Measurements from ENCODE around the gene BTNL3. TPM values are rescaled to one million over a fixed set of nuclear protein-coding genes. Genes with fewer than 3 reads are reported as not detected.
"Not testable (repeated sequence)": the region's sequence is repeated elsewhere in the genome, so short reads cannot be mapped to it uniquely, and the experiment has no call there.

Gene BTNL3
- total RNA-seq, 1 experiment from 2014 or later, result not detected

DNA sequence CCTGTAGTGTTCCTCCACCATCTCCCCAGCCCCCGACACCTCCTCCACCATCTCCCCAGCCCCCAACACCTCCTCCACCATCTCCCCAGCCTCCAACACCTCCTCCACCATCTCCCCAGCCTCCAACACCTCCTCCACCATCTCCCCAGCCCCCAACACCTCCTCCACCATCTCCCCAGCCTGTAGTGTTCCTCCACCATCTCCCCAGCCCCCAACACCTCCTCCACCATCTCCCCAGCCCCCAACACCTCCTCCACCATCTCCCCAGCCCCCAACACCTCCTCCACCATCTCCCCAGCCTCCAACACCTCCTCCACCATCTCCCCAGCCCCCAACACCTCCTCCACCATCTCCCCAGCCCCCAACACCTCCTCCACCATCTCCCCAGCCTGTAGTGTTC, 57.2 kb downstream of the BTNL3 start:
- not testable (repeated sequence) for DNase-seq (ENCODE audit: low spot score)

DNA sequence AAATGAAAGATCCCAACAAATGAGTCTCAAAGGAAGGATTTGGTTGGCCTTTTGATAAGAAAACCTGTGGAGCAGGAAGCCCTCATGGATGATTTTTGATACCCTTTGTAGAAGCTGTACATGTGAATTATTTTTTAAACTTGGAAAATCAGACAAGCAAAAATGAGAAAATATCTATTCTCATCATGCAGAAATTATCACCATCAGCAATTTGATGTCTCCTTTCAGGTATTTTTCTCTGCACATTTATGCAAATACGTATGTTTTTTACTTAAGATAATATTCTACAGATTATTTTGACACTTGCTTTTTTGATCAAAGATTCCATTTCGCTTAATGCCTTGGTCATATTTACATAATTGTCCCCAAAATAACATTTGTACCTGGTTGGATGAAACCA, 58.6 kb downstream of the BTNL3 start:
- no peak for DNase-seq (ENCODE audit: low spot score)

DNA sequence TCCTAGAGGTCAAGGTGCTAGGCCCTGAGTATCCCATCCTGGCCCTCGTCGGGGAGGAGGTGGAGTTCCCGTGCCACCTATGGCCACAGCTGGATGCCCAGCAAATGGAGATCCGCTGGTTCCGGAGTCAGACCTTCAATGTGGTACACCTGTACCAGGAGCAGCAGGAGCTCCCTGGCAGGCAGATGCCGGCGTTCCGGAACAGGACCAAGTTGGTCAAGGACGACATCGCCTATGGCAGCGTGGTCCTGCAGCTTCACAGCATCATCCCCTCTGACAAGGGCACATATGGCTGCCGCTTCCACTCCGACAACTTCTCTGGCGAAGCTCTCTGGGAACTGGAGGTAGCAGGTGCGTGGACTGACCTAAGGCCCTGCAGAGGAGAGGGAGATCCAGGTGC, 59.3 kb downstream of the BTNL3 start:
- DNase-seq (ENCODE audit: low spot score), result no peak

DNA sequence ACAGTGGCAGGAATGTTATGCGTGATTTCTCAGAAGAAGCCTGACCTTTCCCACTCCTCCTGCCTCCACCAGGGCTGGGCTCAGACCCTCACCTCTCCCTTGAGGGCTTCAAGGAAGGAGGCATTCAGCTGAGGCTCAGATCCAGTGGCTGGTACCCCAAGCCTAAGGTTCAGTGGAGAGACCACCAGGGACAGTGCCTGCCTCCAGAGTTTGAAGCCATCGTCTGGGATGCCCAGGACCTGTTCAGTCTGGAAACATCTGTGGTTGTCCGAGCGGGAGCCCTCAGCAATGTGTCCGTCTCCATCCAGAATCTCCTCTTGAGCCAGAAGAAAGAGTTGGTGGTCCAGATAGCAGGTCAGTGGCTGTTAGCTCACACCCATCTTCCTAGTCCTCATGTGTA, 61.4 kb downstream of the BTNL3 start:
- no peak for DNase-seq (ENCODE audit: low spot score)

DNA sequence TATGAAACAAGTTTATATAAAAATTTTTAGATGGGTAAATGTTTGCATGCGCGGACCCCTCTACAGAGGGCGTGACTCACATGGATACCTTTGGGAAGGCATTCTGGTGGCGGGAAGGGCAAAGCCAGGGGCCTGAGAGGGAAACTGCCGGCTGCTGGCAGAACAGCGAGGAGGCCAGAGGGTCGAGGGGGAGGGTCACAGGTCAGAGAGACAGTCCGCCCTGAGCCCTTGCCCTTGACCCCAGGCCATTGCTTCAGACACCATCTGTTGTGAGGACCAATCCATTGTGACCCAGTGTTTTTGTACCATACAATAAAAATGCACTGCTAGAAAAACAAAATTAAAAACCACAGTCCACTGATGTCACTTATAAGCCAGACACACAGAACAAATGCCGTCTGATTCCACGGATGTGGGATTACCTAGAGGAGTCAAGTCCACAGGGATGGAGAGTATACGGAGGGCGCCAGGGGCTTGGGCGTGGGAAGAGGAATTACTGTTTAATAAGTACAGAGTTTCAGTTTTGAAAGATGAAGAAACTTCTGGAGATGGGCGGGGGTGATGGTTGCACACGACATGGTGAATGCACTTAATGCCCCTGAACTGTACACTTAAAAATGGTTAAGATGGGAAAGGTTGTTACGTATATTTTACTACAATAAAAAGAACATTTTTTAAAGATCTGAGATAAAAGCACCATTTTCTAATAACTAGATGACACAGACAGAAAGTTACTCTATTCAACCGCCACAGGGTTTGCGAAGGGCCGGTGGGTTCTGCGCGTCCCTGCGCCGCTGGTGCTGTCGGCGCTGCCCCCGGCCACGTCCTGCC, 63.4 kb downstream of the BTNL3 start:
- no peak for DNase-seq (ENCODE audit: low spot score)

DNA sequence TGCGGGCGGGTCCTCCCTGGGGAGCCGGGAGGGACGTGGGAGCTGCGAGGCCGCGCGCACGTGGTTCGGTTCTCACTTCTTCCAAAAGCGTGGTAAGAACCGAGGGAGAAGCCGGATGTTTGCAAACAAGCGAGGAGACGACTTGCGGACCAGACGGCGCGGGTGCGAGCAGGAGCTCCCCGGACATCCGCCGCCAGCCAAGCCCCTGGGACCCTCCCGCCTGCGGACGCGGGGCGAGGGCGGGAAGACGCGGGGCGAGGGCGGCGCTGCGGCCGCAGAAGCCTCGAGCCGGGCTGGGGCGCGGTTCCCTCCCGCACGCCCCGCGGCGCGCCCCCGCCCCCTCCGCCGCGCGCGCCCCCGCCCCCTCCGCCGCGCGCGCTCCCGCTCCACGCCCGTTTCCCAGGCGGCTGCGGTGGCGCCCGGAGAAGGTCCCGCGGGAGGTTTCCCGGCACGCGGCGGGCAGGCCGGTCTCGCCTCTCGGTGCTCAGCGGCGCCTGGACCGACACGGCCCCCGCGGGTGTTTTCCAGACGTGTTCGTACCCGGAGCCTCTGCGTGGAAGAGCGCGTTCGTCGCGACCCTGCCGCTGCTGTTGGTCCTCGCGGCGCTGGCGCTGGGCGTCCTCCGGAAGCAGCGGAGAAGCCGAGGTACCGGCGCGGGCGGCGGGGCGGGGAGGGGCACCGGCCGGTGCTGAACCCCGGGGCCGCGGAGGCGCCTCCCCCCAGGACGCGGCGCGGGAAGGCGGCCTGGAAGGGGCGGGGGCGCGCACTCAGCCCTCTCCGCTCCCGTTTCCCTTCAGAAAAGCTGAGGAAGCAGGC, 64.2 kb downstream of the BTNL3 start:
- no peak for DNase-seq (ENCODE audit: low spot score)

DNA sequence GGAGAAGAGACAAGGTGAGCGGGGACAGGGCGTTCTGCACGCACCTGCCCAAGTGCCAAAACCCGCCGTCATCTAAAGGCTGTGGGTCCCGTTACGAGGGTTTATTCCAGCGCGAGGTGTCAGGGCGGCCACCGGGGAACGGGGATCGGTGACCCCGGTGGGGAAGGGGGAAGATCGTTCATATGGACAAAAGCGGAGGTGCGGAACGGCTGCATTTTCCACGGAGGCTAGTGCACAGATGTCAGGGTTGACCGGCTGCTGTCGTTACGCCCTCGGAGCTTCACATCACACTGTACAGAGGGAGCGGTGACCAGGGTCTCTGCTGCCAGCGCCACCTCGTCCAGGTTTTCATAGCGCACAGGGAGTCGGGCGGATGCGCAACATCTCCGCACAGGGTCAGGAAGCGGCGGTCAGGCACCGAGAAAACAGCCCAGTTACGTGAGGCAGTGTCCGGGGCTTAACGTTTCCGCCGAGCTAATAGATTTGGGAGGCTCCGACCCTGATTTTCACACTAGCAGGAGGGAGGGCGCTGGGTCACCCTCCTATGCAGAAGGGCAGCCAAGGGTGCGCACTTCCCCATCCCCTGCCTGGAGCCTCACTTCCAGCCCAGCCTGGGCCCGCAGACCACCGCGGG, 65.0 kb downstream of the BTNL3 start:
- no peak for DNase-seq (ENCODE audit: low spot score)

DNA sequence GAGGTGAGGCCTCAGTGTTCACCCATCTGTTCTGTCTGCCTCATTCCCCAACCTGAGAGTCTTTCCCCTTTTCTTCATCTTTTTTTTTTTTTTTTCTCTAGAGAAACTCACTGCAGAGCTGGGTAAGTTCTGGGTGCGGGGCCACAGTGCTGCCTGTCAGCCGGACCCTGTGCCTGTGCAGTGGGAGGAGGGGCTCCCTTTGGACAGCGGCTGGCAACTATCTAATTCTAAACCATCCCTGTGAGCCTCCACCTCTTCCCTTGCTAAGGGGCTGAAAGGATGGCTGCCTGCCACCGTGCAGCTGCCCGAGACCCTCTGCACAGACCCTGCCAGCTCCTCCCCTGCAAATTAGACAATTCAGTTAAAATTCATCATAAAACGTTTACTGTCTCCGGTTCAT, 65.5 kb downstream of the BTNL3 start:
- DNase-seq (ENCODE audit: low spot score), result no peak

DNA sequence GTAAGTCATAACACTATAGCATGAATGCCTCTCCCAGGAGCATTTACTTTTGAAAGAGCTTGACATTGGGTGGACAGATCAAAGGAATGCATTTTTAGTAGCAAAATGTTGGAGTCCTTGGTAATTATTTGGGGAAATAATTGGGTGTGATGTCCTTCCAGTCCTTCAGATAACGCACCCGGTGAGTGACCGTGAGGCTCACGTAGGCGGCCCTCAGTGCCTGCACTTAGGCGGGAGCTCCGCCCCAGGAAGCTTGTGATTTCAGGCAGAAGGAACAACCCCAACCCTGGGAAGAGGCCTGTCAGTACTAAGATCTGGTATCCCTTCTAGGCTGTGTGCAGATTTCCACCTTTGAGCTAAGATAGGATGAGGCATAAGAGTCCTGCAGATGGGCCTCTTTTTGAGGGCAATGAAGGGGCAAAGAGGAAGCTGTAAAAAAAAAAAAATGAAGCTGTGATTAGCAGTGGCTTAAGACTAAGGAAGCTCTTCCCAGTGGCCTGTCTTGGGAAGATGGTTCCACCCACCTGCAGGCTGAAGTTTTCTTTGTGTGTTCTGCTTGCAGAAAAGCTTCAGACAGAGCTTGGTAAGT, 66.3 kb downstream of the BTNL3 start:
- DNase-seq (ENCODE audit: low spot score), result no peak

Other genes with a start within 250 kb of the BTNL3 start
- not detected in 2 replicates for gene OR2Y1, start 248.8 kb upstream of the BTNL3 start, total RNA-seq (2014; rRNA removed; shearing (Covaris generic))
- 59.1 and 81.0 TPM in 2 replicates for gene MGAT1, start 186.0 kb upstream of the BTNL3 start, total RNA-seq (2014; rRNA removed; shearing (Covaris generic))
- 22.6 and 27.7 TPM in 2 replicates for gene ZFP62, start 127.6 kb upstream of the BTNL3 start, total RNA-seq (2014; rRNA removed; shearing (Covaris generic))
- not detected in 2 replicates for gene BTNL8, start 89.7 kb upstream of the BTNL3 start, total RNA-seq (2014; rRNA removed; shearing (Covaris generic))
- 0.15 TPM in 1 of 2 replicates, not detected in the other for gene BTNL9, start 51.4 kb downstream of the BTNL3 start, total RNA-seq (2014; rRNA removed; shearing (Covaris generic))
- gene OR2V1, start 142.3 kb downstream of the BTNL3 start, total RNA-seq (2014; rRNA removed; shearing (Covaris generic)), result not detected in 2 replicates
- not detected in 2 replicates for gene OR2V2, start 158.7 kb downstream of the BTNL3 start, total RNA-seq (2014; rRNA removed; shearing (Covaris generic))
- gene TRIM7, start 216.3 kb downstream of the BTNL3 start, total RNA-seq (2014; rRNA removed; shearing (Covaris generic)), result 0.10 and 0.27 TPM in 2 replicates
- 10.5 and 12.0 TPM in 2 replicates for gene TRIM41, start 234.4 kb downstream of the BTNL3 start, total RNA-seq (2014; rRNA removed; shearing (Covaris generic))